Skeletal muscle cell (primary cell): Measurements from ENCODE around the gene TMEM247.
"Not testable (repeated sequence)": the region's sequence is repeated elsewhere in the genome, so short reads cannot be mapped to it uniquely, and the experiment has no call there.

ENCODE experiments used
- DNase-seq: peaks from one replicate; pipeline ENCODE4 v3.0.0-alpha.2; 2010; ENCODE audit warnings: low read depth
- H3K4me3 ChIP-seq: 2 replicates; pipeline ENCODE4 v1.5.1; 2011; ENCODE audit warnings: low read depth, mild to moderate bottlenecking, control low read depth, low read length, moderate library complexity

TMEM247 gene

GRCh38 chr2:46504685-46505471 is 25.5 kb downstream of the TMEM247 start:
- no peak for DNase-seq
- no peak overlapping the region for H3K4me3 ChIP-seq

DNA sequence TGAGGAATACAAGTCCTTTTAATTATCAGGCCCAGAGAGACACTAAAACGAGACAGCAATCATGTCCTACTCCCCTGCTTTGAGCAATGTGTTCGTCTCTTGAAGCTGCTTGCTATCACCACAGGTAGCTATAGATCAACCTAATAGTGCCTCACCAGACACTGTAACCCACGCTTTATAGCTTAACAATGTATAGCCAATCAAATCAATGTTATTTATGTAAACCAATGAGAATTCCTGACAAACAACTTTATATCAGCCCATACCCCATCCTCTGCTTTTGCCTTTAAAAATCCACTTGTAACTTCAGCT is 26.1 kb downstream of the TMEM247 start:
- DNase-seq = no peak
- H3K4me3 ChIP-seq = no peak overlapping the region

DNA sequence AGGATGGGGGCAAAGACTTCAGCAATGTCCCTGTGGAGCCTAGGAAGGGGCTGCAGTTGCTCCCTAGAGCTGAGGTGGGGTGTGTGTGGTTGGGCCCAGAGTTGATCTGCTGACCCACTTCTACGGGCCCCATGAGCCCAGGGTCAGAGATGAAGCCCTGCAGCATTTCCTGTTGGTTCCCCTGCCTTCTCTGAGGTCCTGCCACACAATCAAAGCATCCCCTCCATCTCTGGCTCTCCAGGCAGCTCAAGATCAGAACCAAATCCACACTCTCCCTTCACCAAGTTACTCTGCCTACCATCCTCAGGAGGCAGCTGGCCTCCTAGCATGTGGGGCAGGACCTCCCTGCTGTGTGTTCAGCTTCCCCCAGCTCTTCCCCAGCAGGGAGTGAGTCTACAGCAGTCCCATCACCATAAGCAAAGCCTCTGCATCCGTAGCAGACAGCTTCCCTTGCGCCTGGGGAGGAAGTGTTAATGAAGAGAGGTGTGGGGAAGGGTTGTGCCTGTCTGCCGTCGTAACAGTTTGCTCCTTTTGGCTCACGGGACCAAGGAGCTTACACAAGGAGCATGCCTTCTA is 26.9 kb downstream of the TMEM247 start:
- DNase-seq = no peak
- no peak overlapping the region for H3K4me3 ChIP-seq

DNA sequence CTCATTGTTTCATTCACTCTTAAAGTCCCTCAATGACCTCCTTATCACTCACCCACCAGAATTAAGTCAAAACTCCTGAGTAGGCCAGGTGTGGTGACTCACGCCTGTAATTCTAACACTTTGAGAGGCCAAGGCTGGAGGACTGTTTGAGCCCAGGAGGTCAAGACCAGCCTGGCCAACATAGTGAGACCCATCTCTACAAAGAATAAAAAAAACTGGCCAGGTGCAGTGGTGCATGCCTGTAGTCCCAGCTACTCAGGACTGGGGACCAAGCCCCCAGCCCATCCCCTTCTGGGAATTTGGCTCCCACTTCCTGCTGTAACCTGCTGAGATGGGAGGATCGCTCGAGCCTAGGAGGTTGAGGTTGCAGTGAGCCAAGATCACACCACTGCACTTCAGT is 28.9 kb downstream of the TMEM247 start:
- no peak for DNase-seq
- H3K4me3 ChIP-seq = no peak overlapping the region

DNA sequence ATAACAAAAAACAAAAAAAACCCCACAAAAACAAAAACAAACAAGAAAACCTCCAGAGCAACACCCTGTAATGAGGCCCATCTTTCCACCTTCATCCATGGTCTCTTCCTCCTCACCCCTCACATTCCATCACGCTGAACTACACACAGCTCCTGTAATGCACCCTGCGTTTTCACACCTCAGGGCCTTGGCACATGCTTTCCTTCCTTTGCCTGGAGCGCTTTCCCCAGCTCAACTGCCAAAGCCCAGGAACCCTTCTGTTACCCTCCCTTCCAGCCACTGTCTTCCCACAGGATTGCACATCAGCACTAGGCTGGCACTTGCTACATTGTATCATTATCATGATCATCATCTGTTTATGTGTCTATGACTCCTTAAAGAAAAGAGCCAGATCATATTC is 29.4 kb downstream of the TMEM247 start:
- DNase-seq = no peak
- no peak overlapping the region for H3K4me3 ChIP-seq

- no peak overlapping the region for H3K4me3 ChIP-seq
- no peak for DNase-seq
Measured at GRCh38 chr2:46509804-46510203, 30.4 kb downstream of the TMEM247 start.

DNA sequence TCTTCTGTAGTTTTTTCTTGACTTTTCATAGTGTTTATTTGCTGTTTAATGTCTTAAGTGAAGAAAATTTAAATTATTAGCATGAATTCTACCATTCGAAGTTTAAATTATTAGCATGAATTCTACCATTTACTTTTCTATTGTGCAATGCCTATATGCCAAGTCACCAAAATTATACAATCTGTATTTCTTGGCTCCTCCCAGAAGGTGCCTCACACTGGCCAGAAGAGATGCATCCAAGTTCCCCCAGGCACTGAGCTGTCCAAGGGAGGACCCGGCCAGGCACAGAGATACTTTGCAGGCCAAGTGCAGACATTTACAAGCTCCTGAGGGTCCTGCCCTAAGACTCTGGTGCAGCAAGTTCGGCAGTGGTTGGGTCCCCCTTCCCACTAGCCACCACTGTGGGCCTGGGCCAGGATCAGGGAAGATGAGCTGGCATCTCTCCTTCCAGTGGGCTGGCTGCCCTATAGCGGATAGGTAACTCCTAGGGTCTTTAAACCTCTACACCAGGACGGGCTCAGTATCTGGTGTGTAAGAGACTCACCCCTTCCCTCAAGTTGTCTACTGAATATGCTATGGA is 31.3 kb downstream of the TMEM247 start:
- no peak overlapping the region for H3K4me3 ChIP-seq

GRCh38 chr2:46512185-46512584 is 32.8 kb downstream of the TMEM247 start:
- no peak for DNase-seq
- H3K4me3 ChIP-seq = no peak overlapping the region

More for the DNA sequence above, 31.3 kb downstream of the TMEM247 start:
- DNase-seq = no peak

- H3K4me3 ChIP-seq = no peak overlapping the region
- no peak for DNase-seq
Measured at GRCh38 chr2:46514738-46515137, 35.4 kb downstream of the TMEM247 start.

DNA sequence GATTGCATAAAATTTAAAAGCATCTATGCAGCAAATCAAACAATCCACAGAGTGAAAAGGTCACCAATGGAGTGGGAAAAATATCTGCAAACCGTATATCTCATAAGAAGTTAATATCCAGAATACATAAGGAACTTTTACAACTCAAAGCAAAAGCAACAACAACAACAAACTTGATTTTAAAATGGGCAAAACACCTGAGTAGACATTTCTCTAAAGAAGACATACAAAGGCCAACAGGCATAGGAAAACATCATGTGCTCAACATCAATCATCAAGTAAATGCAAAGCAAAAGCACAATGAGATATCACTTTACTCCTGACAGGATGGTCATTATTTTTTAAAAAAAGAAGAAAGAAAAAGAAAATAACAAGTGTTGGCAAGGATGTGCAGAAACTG is 38.1 kb downstream of the TMEM247 start:
- DNase-seq = no peak
- no peak overlapping the region for H3K4me3 ChIP-seq

- H3K4me3 ChIP-seq = no peak overlapping the region
- no peak for DNase-seq
Measured at GRCh38 chr2:46518861-46519260, 39.5 kb downstream of the TMEM247 start.

- no peak for DNase-seq
Measured at GRCh38 chr2:46519265-46519664, 39.9 kb downstream of the TMEM247 start.

DNA sequence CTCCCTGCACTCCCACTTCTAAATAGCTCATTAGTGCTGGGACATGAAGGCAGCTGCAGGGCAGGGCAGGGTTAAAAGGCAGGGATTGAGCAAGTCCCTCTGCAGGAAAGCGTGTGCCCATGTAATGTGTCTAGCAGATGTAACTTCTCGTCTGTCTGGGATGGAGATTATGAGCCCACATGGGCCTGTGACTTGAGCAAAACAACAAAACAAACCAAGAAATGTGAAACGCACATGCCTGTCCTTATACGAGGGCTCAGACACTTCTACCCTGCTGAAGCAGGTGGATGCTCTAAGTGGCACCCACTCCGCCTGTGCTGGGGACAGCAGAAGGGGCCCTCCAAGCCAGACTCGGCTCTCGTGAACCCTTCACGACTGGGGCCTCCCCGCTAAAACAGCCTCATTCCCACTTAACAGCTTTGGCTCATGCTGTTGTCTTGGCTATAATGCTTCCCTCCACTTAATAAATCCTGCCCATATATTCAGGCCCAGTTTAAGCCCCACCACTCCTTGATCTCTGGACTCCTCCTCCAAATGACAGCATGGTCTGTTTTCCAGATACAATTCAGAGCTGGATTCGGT is 40.9 kb downstream of the TMEM247 start:
- DNase-seq = no peak
- no peak overlapping the region for H3K4me3 ChIP-seq

More at GRCh38 chr2:46519265-46519664, 39.9 kb downstream of the TMEM247 start:
- no peak overlapping the region for H3K4me3 ChIP-seq

DNA sequence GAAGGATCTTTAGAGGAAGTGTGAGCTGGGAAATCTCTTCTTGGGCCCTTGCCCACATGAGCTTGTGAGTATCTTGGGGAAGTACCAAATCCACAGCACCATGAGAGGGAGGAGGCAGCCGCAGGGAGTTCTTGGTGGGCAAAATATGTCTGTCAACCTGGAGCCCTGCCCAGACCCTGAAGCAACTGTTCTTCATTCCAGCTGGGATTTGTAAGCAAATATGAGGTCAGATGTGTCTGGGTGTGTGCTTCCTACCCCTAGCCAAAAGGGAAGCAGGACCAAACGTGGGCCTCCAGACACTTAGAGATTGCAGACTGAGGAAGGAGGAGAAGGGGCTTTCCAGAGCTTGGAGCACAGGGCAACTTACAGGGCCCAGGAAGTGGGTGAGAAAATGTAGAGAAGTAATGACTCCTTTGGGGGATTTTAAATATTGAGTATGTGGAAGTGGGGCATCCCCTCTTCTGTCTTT is 41.9 kb downstream of the TMEM247 start:
- DNase-seq = peak; percentile 67
- no peak overlapping the region for H3K4me3 ChIP-seq

GRCh38 chr2:46522385-46522784 is 43.0 kb downstream of the TMEM247 start:
- H3K4me3 ChIP-seq, DNase-seq: not testable (repeated sequence)

DNA sequence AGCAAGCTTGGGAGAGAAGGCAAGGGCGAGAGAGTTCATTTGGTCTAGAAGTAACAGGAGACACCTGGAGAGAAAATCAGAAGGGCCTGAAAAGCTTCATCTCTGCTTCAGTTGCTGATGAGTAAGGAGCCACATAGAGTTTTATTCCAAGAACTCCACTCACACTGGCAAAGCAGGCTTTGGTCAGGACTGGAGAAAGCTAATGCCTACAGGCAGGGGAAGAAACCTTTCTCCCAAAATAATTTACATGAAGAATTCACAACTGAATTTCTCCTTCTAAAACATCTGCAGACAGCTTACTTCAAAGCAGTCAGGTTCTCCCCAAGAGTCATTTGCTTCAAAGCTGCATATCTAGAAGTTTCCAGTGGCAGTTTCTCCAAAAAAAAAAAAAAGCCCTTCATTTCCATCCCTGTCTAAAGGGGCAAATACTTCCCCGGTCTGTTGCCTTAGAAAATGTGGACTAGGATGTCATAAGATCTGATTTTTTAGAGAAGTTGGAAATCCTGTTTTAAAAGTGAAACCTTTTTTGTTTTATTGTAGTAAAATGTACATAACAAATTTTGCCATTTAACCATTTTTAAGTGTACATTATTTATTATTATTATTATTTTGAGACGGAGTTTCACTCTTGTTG is 46.3 kb downstream of the TMEM247 start:
- DNase-seq = no peak
- H3K4me3 ChIP-seq = no peak overlapping the region

DNA sequence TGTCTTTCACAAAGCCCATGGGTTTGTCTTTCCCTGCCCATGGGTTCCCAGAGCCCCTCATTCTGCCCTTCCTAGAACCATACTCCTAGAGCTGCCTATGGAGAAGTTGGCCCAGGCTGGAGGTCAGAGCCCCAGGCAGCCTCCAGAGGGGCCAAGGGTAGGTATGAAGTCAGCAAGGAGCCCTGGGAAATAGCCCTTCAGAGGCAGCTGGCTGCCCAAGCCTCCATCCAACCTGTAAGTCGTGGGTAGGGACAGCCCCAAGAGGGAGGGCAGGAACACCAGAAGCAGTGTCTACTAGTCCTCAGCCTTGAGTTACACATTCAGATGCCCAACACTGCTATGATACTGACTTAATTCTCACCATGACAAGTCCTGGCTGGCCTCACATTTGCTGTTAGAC is 49.5 kb downstream of the TMEM247 start:
- no peak for DNase-seq
- no peak overlapping the region for H3K4me3 ChIP-seq

DNA sequence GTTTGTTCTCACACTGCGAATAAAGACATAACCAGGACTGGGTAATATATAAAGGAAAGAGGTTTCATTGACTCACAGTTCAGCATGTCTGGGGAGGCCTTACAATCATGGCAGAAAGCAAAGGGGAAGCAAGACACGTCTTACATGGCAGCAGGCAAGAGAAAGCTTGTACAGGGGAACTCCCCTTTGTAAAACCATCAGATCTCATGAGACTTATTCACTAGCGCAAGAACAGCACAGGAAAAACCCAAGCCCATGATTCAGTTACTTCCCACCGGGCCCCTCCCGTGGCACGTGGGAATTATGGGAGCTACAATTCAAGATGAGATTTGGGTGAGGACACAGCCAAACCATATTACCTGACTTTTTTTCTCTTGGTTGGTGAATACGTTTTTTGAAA is 51.3 kb downstream of the TMEM247 start:
- H3K4me3 ChIP-seq = no peak overlapping the region
- DNase-seq = no peak

DNA sequence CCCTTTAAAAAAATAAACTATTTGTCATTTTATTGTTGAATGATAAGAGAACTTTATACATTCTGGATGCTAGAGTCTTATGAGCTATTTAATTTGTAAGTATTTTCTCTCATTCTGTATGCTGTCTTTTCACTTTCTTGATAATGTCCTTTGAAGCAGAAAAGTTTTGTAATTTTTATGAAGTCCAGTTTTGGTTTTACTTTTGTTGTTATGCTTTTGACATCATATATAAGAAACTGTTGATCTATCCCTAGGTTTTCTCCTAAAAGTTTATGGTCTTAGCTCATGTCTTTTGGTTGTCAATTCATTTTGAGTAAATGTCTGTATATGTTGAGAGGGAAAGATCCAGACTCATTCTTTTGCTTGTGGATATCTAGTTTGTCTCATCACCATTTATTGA is 52.5 kb downstream of the TMEM247 start:
- H3K4me3 ChIP-seq = no peak overlapping the region
- no peak for DNase-seq
